Measurements from ENCODE around the gene INSIG1.

INSIG1 gene

DNA sequence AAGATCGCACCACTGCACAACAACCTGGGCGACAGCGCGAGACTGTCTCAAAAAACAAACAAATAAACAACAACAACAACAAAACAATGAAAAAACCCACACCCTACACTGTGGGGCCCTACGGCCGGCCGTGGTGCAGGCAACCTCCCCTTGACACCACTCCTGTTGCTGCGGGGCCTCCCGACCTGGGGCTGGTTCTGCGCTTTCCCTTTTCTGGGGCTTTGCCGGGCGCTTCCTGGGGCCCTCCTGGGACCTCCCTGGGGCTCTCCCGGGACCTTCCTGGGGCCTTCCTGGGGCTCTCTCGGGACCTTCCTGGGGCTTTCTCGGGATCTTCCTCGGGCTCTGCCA is 46.6 kb downstream of the INSIG1 start:
- Histone ChIP-seq H3K9ac (no peak overlapping the region), H2AFZ (no peak overlapping the region), H3K27me3 (ENCODE audit: control insufficient read depth, insufficient read depth, low read length) (peaks cover 2% of the 10 kb centered on the region), H3K79me2 (no peaks in the 10 kb centered on the region), H3K4me3 (ENCODE audit: low read depth, low read length) (no peak overlapping the region), H3K4me1 (peaks cover 4% of the 10 kb centered on the region), H3K4me2 (ENCODE audit: low read length) (no peak overlapping the region), H3K27ac (no peak overlapping the region), H3K36me3 (ENCODE audit: control insufficient read depth, insufficient read depth, low read length) (no peaks in the 10 kb centered on the region), H3K9me3 (ENCODE audit: control insufficient read depth, low read length) (no peaks in the 10 kb centered on the region)
- TF ChIP-seq, protein P1, sequence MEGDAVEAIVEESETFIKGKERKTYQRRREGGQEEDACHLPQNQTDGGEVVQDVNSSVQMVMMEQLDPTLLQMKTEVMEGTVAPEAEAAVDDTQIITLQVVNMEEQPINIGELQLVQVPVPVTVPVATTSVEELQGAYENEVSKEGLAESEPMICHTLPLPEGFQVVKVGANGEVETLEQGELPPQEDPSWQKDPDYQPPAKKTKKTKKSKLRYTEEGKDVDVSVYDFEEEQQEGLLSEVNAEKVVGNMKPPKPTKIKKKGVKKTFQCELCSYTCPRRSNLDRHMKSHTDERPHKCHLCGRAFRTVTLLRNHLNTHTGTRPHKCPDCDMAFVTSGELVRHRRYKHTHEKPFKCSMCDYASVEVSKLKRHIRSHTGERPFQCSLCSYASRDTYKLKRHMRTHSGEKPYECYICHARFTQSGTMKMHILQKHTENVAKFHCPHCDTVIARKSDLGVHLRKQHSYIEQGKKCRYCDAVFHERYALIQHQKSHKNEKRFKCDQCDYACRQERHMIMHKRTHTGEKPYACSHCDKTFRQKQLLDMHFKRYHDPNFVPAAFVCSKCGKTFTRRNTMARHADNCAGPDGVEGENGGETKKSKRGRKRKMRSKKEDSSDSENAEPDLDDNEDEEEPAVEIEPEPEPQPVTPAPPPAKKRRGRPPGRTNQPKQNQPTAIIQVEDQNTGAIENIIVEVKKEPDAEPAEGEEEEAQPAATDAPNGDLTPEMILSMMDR (IDR thresholded peaks at IDR 0.05): no peak

DNA sequence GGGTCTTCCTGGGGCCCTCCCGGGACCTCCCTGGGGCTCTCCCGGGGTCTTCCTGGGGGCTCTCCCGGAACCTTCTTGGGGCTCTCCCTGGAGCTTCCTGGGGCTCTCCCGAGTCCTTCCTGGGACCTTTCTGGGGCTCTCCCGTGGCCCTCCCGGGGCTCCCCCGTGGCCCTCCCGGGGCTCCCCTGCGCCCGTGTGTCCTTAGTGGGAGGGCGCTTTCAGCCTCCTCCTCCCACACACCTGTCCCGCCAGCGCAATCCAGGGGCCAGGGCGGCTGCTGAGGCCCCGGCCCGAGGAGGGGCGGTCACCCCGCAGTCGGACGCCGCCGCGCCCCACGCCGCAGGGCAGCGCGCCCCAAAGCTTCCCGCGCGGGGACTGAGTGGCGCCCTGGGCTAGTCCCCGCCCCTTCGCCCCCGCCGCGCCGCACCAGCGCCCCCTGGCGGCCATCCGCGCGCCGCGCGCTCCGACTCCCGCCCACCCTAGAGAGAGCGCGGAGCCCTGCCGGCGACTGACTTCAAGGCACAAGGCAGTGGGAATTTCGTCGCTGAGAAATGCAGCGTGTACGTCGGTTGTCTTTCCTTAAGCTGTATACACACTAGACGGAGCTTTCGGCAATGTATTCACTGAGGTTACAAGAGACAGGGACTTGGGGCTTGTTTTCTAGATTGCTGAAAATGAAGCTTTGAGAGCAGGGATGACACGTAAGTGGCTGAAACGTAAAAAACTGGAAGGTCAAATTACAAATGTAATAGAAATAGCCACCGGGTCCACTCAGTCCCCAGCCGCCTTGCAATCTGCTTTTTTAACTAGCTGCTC is 47.1 kb downstream of the INSIG1 start:
- TF ChIP-seq, protein P1 (IDR thresholded peaks at IDR 0.05): peak; percentile 91
- H3K36me3 ChIP-seq (ENCODE audit: control insufficient read depth, insufficient read depth, low read length): no peaks in the 10 kb centered on the region
- peak overlapping the region; percentile 64 for H3K4me2 ChIP-seq (ENCODE audit: low read length)
- no peaks in the 10 kb centered on the region for H3K79me2 ChIP-seq
- H3K9ac ChIP-seq: no peak overlapping the region
- H3K4me1 ChIP-seq: peaks cover 4% of the 10 kb centered on the region
- H2AFZ ChIP-seq: peak overlapping the region; percentile 78
- no peak overlapping the region for H3K27ac ChIP-seq
- no peak overlapping the region for H3K4me3 ChIP-seq (ENCODE audit: low read depth, low read length)
- H3K27me3 ChIP-seq (ENCODE audit: control insufficient read depth, insufficient read depth, low read length): peaks cover 2% of the 10 kb centered on the region
- H3K9me3 ChIP-seq (ENCODE audit: control insufficient read depth, low read length): no peaks in the 10 kb centered on the region

DNA sequence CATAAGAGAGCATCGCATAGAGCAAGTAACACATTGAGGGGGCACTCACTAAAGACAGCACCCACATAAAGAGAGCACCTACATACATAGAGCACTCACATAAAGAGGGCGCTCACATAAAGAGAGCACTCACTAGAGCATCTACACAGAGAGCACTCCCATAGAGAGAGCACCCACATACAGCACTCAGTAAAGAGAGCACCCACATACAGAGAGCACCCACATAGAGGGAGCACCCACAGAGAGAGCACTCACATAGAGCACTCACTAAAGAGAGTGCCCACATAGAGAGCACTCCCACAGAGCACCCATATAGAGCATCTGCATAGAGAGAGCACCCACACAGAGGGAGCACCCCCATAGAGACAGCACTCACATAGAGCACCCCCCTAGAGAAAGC is 47.8 kb downstream of the INSIG1 start:
- Histone ChIP-seq H3K4me3 (ENCODE audit: low read depth, low read length) (no peak overlapping the region), H3K36me3 (ENCODE audit: control insufficient read depth, insufficient read depth, low read length) (no peaks in the 10 kb centered on the region), H2AFZ (no peak overlapping the region), H3K27ac (no peak overlapping the region), H3K4me1 (peaks cover 4% of the 10 kb centered on the region), H3K4me2 (ENCODE audit: low read length) (no peak overlapping the region), H3K79me2 (no peaks in the 10 kb centered on the region), H3K9me3 (ENCODE audit: control insufficient read depth, low read length) (no peaks in the 10 kb centered on the region), H3K27me3 (ENCODE audit: control insufficient read depth, insufficient read depth, low read length) (peaks cover 2% of the 10 kb centered on the region), H3K9ac (no peak overlapping the region)
- TF ChIP-seq, protein P1 (IDR thresholded peaks at IDR 0.05): no peak

- Histone ChIP-seq H3K9ac (no peak overlapping the region), H3K36me3 (ENCODE audit: control insufficient read depth, insufficient read depth, low read length) (no peaks in the 10 kb centered on the region), H3K4me3 (ENCODE audit: low read depth, low read length) (no peak overlapping the region), H3K27me3 (ENCODE audit: control insufficient read depth, insufficient read depth, low read length) (peaks cover 2% of the 10 kb centered on the region), H3K79me2 (no peaks in the 10 kb centered on the region), H3K4me2 (ENCODE audit: low read length) (no peak overlapping the region), H3K4me1 (peaks cover 4% of the 10 kb centered on the region), H3K27ac (no peak overlapping the region), H3K9me3 (ENCODE audit: control insufficient read depth, low read length) (no peaks in the 10 kb centered on the region), H2AFZ (no peak overlapping the region)
- TF ChIP-seq, protein P1 (IDR thresholded peaks at IDR 0.05): no peak
Observed at GRCh38 chr7:155346285-155346684, 48.6 kb downstream of the INSIG1 start.

DNA sequence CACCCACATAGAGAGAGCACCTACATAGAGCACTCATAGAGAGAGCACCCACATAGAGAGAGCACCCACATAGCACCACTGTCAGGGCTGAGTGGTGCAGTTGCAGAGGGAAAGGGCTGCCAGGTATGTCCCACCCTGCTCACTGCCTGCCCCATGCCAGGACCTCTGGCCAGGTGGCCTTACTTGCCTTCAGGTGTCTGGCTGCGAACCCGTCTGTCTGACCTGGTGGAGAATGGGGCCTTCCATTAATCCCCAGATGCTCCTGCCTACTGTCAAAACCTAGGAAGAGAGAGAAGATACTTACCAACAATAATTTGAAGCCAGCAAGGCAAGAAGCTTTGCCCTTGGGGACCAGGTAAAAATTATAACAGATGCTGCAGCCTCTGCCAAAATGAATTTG is 51.1 kb downstream of the INSIG1 start:
- Histone ChIP-seq H3K9ac (no peak overlapping the region), H3K27me3 (ENCODE audit: control insufficient read depth, insufficient read depth, low read length) (peaks cover 2% of the 10 kb centered on the region), H2AFZ (no peak overlapping the region), H3K4me1 (peaks cover 4% of the 10 kb centered on the region), H3K4me3 (ENCODE audit: low read depth, low read length) (no peak overlapping the region), H3K9me3 (ENCODE audit: control insufficient read depth, low read length) (no peaks in the 10 kb centered on the region), H3K36me3 (ENCODE audit: control insufficient read depth, insufficient read depth, low read length) (no peaks in the 10 kb centered on the region), H3K27ac (no peak overlapping the region), H3K4me2 (ENCODE audit: low read length) (no peak overlapping the region), H3K79me2 (no peaks in the 10 kb centered on the region)
- TF ChIP-seq, protein P1 (IDR thresholded peaks at IDR 0.05): no peak

Measured in parathyroid adenoma (tissue), 2 donors.